Renal cortex interstitium (tissue), 15 donors: ENCODE results near the gene COL27A1. TPM values are rescaled to one million over a fixed set of nuclear protein-coding genes. Genes with fewer than 3 reads are reported as not detected.

ENCODE experiments used
- DNase-seq, 11 donors: peaks; one replicate each; pipeline ENCODE4 v3.0.0-alpha.2; 2013; ENCODE audit warnings: low read depth in 9 of 11, low spot score in 4 of 11; ENCODE audit errors: extremely low read depth in 1 of 11
- long read RNA-seq, 16 experiments: transcript quantifications; one replicate each; lab custom pipeline, GENCODE V29; 2026
- polyA plus RNA-seq, 3 donors: library from polyadenylated mRNA; unstranded; fragments of 120-200 nt; gene quantifications; one replicate each; pipeline ENCODE4 v1.2.1, GENCODE V29; 2013; ENCODE audit not compliant: insufficient read length in 3 of 3

Gene COL27A1
- 10 to 100 TPM; 28.8 to 61.9 (median 35.1) TPM for polyA plus RNA-seq
- long read RNA-seq, donor 1, partial matches to known transcripts, result 0 of 3 reads
- long read RNA-seq, donor 1, other reads (novel, unspliced or antisense), result 0 of 3 reads
- long read RNA-seq, donor 2, partial matches to known transcripts, result 5 of 9 reads
- long read RNA-seq, donor 2, other reads (novel, unspliced or antisense), result 0 of 9 reads
- long read RNA-seq, donor 3, partial matches to known transcripts, result 7 of 8 reads
- long read RNA-seq, donor 3, other reads (novel, unspliced or antisense), result 0 of 8 reads
- long read RNA-seq, donor 4, partial matches to known transcripts, result 24 of 28 reads
- long read RNA-seq, donor 4, other reads (novel, unspliced or antisense), result 0 of 28 reads
- long read RNA-seq, donor 5, result 0 reads
- long read RNA-seq, donor 6, partial matches to known transcripts, result 28 of 34 reads
- long read RNA-seq, donor 6, other reads (novel, unspliced or antisense), result 0 of 34 reads
- long read RNA-seq, donor 7, partial matches to known transcripts, result 12 of 12 reads
- long read RNA-seq, donor 7, other reads (novel, unspliced or antisense), result 0 of 12 reads
- long read RNA-seq, donor 8, partial matches to known transcripts, result 18 of 21 reads
- long read RNA-seq, donor 8, other reads (novel, unspliced or antisense), result 0 of 21 reads
- long read RNA-seq, donor 9, partial matches to known transcripts, result 10 of 11 reads
- long read RNA-seq, donor 9, other reads (novel, unspliced or antisense), result 0 of 11 reads
- long read RNA-seq, donor 10, partial matches to known transcripts, result 6 of 8 reads
- long read RNA-seq, donor 10, other reads (novel, unspliced or antisense), result 0 of 8 reads
- long read RNA-seq, donor 11, partial matches to known transcripts, result 5 of 5 reads
- long read RNA-seq, donor 11, other reads (novel, unspliced or antisense), result 0 of 5 reads
- long read RNA-seq, donor 12, partial matches to known transcripts, result 24 of 24 reads
- long read RNA-seq, donor 12, other reads (novel, unspliced or antisense), result 0 of 24 reads
- long read RNA-seq, donor 13, result 0 reads
- long read RNA-seq, donor 14, partial matches to known transcripts, result 5 of 5 reads
- long read RNA-seq, donor 14, other reads (novel, unspliced or antisense), result 0 of 5 reads
- long read RNA-seq, donor 15, partial matches to known transcripts, result 11 of 12 reads
- long read RNA-seq, donor 15, other reads (novel, unspliced or antisense), result 0 of 12 reads
- long read RNA-seq, donor 16, transcript COL27A1-203 (3 exons, 1,946 nt), result major isoform, 5 of 37 reads
- long read RNA-seq, donor 16, partial matches to known transcripts, result 32 of 37 reads
- long read RNA-seq, donor 16, other reads (novel, unspliced or antisense), result 0 of 37 reads

DNA sequence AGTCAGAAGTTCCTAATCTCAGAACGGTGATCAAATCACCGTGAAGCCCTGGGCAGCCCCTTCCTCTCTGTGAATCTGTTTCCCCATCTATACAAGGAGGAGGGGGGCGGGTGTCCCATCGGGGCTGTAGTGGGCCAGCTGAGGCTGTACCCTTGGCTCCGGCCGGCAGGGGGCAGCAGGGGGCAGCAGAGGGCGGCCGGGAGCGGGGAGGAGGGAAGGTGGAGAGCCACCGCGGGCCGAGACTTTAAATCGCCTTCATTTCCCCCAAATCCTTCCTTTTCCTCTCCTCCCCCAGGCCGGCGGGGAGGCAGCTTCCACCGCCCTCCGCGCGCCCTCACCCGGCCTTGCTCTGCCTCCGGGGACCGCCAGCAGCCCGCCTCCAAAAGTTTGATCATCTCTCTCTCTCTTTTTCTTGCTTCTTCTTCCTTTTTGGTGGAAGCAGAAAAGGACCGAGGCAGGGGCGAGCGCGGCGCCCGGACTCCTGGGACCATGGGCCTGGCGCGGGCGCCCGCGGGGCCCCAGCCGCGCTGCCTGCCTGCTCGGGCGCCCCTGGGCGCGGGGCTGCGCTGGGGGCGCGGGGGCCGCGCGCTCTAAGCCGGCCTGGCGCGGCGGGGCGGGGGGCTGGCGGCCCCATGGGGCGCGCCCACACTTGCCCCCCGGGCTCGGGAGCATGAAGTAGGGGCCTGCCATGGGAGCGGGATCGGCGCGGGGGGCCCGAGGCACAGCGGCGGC is at the start of gene COL27A1:
COL27A1 (plus strand) TSS at position 275 of the 732 bp plus-strand sequence; CDS start at position 689, 414 bp downstream.
- peak in 7 of 11 donors; percentile 68 to 85 (median 80) for DNase-seq

DNA sequence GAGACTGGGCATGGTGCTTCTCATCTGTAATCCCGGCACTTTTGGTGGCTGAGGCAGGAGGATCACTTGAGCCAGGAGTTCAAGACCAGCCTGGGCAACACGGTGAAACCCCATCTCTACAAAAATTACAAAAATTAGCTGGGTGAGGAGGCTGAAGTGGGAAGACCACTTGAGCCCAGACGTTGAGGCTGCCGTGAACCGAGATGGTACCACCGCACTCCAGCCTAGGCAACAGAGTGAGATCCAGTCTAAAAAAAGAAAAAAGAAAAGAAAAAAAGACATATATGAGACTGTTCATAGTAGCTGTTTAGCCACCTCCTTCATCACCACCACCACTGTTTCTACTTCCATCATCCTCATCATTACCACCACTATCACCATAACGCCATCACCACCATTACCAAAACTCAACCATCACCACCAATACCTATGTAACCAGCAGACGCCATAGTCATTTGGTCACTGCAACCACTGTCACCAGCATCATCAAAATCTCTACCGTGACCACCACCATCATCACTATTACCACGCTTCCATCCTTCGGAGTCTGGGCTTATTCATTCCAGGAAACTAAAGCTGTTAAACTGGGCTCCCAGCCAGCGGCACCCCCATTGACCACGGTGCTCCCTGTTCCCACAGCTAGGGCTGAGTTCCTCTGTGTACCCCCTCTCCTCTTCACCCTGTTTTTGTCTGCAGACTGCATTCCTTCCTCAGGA is 47.9 kb upstream of the COL27A1 start:
- DNase-seq, result no peak

DNA sequence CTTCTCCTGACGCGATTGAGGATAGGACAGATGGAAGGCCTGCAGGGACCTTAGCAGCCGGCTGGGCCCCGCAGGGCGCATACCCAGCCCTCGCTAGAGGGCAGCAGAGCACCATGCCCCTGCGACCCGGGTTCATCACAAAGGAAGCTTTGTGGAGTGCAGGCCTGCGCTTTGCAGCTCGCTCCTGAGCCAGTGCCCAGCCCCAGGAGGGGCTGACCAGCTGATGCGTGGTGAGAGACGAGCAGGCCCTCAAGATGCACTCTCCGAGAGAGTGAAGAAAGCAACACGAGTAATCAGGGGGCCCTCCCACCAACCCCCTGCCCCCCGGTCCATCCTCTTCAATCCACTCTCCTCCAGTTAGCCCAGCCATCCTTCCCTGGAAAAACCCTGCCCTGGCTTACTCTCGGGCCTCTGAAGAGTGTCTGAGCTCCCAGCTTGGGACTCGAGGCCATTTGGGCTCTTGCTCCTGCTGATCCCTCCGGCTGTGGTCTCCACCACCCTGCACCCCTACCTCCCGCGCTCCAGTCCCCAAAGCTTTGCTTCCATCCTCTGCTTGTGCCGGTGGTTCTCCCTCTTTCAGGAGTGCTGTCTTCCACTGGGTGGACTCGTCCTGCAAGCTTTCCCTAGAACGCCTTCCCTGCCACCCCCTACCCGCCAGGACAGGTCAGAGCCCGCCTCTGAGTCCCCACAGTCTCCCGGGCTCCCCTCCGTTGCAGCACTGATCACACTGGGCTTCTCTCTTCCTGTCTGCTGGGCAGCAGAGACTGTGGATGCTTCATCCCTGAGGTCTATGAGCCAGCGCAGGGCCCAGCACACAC is 47.1 kb upstream of the COL27A1 start:
- DNase-seq, result peak in 9 of 11 donors; percentile 51 to 77 (median 70)

DNA sequence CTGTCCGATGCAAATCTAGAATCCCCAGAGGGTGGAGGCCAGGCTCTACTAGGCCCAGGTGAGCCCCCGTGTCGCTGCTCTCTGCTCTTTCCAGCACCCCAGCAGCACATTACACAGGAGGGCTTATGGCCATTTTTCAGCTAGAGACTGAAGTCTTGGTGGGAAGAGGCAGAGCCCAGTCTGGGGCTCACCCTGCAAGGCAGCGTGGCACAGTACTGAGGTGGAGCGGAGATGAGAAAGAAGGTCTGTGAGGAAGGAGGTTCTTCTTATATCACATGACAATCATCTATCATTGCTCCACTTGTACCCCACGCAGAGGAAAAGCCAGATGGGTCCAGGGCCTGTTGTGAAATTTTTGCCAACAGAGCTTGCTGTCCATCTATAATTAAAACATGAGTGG is 46.2 kb upstream of the COL27A1 start:
- no peak for DNase-seq

DNA sequence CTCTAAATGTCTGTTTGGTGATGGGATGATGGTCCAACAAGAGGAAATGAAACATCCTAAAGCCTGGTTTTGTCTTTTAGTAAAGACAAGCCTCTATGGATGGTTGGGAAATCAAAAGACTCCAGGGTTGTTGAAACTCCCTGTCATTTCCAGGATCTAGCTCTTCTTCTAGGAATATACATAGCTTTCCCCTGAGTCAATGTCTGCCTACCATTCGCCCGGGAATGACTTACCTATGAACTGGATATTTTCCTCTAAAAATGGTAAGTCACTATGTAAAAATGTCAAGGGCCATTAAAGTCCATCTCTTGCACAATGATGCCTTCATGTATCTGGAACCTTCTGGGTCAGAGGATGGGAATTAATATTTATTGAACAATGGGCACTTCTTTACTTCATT is 45.2 kb upstream of the COL27A1 start:
- DNase-seq, result no peak

DNA sequence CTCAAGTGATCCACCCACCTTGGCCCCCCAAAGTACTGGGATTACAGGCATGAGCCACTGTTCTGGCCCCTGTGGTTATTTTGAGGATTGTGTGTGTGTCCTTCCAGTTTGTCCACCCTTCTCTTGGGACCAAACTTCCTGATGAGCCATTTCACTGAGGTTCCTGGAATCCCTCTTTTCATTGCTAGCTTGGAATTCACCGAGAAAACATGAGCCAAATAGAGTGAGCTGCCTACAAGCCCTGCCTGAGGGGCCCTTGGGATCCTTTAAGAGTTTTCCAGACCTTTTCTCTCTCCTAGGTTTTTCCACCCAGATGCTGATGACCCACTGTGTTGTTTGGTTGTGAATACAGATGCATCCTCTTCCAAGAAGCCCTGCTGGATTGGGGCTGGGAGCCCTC is 43.0 kb upstream of the COL27A1 start:
- DNase-seq, result no peak

DNA sequence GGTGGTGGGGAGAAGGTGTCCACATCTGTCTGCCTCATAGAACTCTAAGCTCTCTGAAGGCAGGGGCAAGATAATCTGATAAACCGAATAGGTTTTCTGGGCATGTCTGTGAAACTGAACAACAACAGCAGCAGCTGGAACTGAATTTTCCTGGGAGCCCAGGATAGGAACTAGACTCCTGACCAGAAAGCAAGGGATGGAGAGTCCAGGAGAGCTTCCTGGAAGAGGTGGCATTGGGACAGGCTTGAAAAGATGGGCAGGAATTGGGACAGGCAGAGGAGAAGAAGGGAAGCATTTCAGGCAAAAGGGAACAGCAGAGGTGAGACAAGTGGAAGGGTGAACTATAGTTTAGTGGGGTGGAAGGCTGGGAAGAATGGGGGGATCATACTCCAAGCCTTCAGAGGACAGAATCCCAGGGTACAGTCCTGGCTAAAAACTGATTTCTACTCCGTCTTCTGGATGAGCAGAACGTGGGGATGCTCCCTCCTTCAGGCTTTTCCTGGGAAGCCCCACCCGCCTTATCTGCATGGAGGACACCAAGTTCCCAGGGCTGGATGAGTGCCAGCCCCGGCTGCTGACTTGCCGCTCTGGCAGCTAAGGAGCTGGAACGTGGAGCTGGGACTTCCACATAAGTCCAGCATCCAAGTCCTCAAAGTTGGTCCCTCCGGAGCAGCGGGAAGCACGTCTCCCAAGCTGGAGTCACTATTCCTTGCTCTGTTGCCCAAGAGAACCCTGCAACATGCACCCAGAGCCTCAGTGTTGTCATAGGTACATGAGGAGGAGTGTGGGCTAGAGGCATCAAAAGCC is 42.4 kb upstream of the COL27A1 start:
- DNase-seq, result no peak

DNA sequence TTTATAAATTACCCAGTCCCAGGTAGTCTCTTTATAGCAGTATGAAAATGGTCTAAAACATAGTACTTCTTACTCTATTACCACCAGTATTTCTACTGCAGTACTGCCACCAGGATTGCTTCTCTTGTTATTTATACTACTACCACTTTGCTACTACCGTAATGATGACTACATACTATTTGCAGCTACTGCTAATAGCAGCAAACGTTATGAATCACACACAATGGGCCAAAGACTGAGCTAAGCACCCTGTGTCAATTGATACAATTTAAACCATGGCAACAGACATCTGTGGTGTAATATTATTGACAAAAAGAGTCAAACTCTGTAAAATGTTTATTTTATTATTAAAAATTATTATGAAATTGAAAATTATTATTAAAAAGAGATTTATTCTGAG is 41.0 kb upstream of the COL27A1 start:
- no peak for DNase-seq

DNA sequence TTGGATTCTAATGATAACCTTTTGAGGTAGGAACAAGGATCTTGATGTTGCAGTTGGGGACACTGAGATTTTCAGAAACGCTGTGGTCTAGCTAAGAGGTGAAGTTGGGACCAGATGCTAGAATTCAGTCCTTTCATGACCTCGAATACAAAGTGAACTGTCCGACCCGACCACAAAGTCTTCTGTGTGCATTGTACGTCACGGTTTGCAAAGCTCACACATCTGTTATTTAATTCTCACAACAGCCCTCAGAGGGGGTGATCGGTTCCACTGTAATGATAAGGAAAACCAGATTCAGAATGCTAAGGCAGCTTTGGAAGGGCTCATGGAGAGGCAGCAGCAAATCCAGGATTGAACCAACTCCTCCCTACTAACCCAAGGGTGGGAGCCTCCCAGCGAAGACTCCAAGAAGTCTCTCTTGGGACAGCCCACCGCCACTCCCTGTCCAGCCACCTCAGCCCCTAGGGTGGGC is 39.6 kb upstream of the COL27A1 start:
- DNase-seq, result no peak

DNA sequence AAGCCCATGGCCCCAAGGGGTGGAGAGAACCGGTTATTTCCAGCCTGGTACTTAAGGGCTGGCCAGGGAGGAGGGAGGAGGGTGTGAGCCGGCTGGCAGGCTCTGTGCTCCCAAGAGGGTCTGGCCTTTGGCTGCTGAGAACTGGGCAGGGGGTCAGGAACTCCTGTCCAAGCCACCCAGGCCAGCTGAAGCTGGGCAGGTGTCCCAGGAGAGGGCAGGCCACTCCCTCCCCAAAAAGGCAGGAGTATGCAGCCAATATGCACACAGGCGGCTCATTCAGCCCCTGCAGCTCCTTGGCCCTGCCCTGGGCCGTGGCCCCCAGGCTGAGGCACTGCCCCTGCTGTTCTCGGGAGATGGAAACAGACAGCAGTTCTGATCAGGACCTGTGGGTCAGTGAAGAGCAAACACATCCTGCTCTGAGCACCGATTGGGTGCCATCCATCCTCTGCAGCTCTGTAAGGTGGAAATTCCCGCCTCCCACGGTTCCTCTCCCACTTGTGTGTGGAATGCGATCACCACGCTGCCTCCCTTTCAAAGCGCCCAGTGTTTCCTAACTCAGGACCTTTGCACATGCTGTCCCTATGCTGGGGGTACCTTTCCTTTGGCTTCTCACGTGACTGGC is 39.1 kb upstream of the COL27A1 start:
- no peak for DNase-seq

DNA sequence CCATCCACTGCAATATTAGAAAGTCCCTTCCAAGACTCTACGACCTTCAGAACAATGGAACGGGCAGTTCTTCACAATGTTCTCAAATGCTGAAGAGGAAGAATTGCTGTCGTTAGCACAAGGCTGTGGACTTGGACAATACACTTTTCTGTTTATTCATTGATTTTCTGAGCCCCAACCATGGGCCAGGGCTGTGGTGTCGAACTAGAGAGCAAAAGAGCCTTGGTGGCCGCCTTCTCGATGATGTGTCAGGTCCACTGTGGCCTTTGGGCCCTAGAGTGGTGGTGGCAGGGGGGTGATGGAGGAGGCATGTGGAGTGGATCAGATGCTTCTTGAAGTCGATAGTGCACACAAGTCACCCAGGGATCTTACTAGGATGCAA is 37.7 kb upstream of the COL27A1 start:
- DNase-seq, result no peak

DNA sequence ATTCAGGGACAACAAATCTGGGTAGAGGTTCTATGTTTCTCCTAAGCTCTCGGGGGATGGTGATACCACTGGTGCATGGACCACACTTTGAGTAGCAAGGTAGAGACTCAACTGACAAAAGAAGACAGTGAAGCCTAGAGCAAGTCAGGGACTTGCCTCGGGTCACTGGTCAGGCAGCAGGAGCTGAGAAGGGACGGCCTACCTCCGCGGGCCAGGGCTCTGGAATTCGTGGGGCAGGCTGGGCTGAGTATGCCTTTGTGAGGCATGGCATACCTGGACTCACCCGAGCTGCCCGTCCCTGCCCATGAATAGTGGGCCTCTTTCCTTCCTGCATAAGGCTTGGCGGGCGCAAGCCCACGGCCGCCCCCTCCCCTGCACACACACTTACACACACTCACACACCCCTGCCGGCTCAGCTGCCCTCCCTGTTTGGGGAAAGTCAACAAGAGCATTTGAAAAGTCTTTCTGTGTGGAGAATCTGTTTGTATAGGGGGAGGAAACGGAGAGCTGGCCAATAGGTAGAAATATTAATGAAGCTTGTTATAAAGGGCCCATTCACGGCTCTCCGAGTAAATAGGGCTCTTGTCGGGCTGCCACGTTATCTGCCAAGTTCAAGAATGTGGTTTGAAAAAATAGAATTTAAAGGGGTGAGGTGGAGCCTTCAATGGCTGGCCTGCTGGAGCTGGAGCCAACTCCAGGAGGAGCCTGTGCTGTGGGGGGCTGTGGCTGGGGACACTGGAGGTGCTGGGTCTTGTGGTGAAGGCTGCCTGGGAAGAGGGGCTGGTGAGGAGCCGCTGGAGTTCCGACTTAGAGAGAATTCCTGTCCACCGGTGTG is 37.1 kb upstream of the COL27A1 start:
- DNase-seq, result peak in 2 of 11 donors; percentile 34 to 43

DNA sequence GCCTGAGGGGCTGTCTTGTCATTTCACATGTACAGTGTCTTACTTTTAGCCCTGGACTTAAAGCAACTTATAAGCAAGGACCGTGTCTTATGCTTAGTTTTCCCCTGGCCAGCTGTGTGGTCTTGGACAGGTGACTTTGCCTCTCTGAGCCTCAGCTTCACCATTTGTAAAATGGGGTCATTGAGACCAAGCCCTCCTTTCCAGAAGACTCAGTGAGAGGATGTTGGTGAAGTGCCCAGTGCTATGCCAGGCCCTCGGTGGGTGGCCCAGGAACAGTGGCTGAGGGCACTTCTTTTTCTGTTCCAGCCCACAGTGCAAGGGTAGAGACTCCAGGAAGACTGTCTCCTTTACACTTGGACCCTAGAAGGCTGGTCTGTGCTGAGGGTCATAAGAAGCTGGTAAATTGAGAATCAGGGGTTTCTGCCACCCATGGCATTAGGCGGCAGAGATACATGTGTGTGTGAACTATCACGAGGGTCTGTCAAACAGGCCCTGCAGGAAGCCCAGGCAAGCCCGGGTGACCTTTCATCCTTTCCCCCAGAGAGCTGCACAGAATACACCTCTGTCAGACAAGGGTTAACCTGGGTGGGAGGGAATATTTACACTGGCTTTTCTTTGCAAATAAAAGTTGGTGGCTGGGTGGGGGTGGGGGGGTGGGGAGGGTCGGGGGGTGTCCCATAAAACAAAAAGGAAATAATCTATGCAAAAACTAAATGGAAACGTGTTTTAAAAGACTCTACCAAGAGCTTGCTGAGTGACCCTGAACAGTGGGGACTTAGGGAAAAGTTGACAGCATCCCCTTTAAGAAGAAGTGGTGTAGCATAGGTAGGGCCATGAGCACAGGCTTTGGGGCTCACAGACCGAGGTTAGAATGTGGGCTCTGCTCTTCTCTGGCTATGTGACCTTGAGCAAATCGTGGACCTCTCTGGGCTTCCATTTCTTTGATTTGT is 35.8 kb upstream of the COL27A1 start:
- no peak for DNase-seq
